GM21723 (cell line): ENCODE measurements around the gene GJA5.

Source experiments
- ATAC-seq: cut with Tn5 transposase; IDR thresholded peaks from one replicate; pipeline ENCODE4 v1.9.1; 2021; ENCODE audit warnings: mild to moderate bottlenecking, moderate library complexity; ENCODE audit not compliant: unreplicated experiment

The GJA5 gene

GRCh38 chr1:147768101-147768500 lies 7.7 kb upstream of the GJA5 start:
- ATAC-seq, result no peak

- ATAC-seq, result no peak
Observed at GRCh38 chr1:147762233-147763024, 2.0 kb upstream of the GJA5 start.

- ATAC-seq, result no peak
Observed at GRCh38 chr1:147758379-147759100, 1.9 kb downstream of the GJA5 start.

DNA sequence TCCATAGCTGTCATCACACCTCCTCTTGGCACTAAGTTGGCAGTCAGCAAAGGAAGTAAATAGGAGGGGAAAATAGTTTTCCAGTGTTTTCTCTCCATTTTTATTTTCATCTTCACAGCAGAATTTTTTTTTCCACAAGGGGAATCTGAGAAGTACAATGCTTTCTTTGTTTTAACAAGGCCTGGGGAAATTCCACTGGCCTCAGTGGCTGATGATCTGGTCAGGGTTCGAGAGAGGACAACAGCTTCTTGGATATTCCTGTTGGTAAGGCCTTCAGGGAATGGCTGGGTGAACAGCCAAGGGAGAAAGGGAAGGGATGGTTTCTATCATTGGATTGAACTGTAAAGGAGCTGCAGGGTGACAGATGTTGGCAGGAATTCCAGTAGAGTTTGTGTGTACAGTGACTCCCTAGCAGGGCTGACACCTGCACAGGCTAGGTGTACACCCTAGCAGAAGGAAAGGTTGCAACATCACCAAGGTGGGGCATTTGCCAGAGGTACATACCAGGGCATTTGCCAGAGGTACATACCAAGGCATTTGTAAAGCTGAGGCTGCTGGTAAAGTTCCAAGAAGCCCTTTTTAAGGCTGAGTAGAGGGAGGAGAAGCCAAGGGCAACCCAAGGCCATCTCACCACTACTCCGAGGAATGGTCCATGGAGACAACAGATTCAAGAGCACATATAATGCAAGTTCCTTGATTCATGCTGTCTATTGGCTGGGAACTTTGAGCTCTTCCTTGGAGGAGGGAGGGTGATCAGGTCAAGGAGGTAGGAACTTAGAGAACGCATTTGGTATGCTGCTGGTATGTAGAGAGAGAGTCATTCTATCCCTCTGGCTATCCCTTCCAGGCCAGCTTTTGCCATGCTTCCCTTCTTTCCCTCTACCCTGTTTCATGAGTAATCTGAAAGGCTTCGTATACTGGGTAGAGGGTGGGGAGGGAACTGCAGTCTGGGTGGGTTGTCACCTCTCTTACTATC lies 3.1 kb downstream of the GJA5 start:
- ATAC-seq, result no peak

DNA sequence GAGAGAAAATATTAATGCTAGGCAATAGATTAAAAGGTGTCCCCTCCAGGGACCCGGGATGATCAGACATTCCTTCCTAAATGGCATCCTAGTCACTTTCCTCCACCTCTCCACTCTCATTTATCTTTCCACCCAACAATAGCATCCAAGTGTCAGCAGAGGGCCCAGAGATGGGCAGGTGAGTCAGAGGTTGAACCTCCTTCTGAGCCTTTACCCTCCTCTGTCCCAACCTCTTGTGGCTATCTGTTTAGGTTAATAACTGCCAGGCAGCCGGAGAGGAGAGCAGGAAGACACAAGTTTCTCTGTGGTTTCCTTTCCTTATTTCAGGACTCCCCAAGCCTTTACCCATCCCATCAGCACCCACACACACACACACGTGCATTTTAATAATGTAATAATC lies 4.1 kb downstream of the GJA5 start:
- no peak for ATAC-seq

GRCh38 chr1:147754661-147755060 lies 5.7 kb downstream of the GJA5 start:
- ATAC-seq, result no peak

GRCh38 chr1:147753081-147753480 lies 7.3 kb downstream of the GJA5 start:
- no peak for ATAC-seq

- no peak for ATAC-seq
Observed at GRCh38 chr1:147752511-147752910, 7.9 kb downstream of the GJA5 start.

DNA sequence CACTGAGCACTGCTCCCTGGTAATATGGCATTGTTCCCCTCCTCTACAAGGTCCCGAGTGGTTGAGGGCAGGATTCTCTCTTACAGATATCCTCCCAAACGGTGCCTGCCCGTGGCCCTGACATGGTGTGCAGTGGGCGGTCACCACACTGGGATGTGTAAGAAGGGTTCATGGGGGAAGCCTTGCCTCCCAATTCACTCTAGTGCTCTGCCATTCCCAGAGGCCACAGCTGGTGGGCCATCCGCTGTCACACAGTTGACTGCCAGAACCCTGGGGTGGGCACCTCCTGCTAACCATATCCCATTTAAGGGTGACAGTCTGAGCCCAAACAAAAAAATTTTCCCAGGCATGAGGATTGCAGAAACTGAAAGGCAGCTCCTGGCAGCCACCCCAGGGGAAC lies 9.1 kb downstream of the GJA5 start:
- no peak for ATAC-seq

DNA sequence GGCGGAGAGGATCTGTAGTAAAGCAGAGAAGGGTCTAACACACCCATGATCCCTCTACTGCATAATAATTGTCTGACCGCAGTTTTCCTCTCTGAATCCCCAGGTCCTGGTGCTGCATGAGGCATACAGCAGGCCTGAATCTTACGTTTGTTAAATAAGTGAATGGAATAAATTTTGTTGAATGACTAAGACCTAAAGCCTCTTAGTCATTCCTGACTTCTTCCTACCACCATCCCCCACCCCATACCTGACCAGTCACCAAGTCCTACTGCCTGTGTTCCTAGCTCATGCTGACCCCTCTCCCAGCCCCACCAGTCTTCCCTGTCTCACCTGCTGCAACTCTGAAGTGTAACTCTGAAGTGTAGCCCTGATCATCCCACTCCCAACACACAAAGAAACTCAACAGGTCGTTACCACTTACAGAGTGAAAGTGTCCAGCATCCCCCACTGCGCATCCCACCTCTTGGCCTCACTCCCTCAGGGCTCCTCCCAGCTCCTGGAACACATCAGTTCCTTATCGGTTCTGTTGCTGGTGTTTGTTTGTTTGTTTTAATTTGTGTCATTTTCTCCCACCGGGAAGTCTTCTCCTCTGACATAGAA lies 9.7 kb downstream of the GJA5 start:
- no peak for ATAC-seq

DNA sequence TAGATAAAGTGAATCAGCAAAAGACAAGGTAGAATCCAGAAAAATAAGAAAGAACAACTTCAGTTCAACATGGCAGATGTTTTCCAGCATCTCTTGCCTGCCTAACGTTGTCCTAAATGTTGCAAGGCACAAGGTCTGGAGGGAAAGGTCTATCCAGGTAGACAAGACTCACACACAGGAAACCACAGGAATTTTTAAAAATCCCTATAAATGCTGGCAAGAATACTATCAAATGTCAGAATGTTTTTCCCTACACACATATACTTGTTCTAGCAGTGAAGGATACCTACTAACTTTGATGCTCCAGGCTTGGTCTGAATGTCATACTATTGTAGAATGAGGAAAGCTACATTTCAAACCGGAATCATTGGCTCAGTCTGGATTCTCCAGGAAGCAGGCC lies 10.6 kb downstream of the GJA5 start:
- no peak for ATAC-seq

DNA sequence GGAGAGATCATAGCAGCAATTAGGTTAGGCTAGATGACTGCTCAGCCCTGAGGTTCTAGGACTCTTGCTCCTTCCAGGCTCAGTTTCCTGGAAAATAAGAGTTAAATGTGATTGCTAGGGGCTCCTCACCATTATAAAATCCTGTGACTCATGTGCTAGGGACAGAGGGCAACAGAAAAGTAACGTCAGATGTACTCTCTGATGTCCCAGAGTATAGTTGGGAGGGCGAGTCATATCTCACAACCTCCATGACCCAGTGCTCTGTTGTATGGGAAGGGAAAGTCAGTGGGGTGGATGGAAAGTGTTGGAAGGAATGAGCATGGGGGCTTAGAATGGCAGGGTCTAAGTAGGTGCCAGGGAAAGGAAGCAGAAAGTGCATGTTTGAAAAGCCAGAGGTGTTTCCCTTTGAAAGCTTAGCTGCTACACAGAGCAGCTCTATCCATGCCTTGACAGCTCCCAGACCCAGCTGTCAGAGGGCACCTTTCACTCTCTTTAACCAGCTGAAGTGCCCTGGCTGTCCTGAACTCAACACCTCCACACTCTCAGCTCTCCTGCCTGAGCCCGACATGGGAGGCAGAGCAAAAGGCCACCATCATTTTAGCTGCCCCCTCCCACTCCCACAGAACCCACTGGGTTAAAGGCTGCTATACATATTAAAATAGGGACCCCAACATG lies 11.6 kb downstream of the GJA5 start:
- no peak for ATAC-seq

DNA sequence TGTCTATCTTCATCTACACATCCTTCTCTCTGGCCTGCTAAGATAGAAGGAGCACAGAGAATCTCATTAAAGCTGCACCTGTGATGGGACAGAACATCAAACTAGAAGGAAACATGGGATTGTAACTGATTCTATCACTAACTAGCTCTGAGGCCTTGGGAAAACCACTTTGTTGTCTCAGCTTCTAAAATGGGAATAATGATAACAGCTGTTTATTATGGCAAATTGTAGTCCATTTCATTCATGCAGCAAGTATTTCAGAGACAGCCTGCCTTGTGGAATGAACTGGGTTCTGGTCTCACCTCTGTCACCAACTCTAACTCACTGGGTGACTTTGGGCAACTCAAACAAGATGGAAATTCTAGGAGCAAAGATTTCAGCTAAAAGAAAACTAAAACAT lies 12.4 kb downstream of the GJA5 start:
- no peak for ATAC-seq

DNA sequence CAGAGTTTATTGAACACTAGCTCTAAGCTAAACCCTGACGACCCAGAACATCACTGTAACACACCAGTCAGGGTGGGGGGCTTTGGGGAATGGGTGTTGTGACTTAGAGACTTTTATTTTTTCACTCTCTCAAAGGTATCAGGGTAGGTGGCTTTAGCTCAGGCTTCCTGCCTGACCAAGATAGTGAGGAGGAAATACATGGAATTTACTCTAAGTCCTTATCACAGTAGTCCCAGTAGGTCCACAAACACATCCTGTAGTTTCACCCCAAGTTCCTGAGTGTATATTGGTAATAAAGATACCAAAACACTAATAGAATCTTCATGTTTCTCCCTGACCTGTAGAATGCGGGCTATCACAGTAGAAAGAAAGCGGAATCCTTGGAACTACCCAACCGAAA lies 15.1 kb downstream of the GJA5 start:
- no peak for ATAC-seq

GRCh38 chr1:147741065-147741464 lies 19.3 kb downstream of the GJA5 start:
- no peak for ATAC-seq

DNA sequence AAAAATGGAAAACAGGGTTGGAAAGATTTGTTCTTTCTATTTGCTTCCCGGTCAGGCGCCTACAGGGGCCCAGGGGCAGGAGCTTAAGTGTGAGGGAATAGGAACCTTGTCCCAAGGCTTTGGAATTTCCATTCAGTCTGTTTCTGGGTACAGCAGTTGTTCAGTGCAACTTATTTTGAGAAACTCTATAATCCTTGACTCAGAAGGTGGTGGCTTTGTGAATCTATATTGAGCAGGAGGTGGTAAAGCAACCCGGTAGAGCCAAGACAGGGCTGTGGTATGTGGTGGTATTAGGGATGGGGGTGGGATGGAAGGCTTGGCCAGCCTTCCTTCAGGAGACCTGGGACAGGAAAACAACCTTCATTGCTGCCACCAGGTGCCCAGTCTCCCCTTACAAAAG lies 20.0 kb downstream of the GJA5 start:
- ATAC-seq, result no peak

DNA sequence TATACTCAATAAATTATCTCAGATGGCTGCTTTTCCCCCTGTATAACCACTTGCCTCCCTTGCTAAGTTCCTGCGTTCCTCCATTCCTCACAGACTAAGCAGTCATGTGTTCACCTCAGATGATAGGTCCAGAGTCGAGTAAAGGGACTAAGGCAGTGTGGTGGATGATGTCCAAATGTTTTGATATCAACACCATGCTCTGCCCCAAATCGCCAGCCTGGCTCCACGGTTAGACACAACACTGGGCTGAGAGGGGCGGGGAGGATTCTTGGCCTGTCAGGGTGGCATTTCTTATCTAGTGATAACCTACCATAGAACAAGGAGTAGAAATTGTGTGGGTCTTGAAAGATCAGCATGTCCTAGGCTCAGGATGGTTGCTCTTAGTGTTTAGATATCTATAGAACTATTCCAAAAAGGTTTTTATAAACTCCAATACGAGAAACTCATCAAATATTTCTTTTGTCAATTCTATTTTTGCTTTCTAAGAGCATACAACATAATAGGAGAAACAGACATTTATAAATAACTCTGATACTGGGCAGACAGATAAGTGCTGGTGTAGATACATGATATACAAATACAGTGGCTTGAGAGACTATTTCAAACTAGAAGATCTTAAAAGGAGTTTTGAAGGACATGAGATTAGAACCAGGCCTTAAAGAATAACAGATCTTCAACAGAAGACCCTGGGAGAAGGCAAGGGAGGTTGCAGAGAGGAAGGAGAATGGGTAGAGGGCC lies 21.5 kb downstream of the GJA5 start:
- ATAC-seq, result no peak

- no peak for ATAC-seq
Observed at GRCh38 chr1:147738129-147738528, 22.3 kb downstream of the GJA5 start.

DNA sequence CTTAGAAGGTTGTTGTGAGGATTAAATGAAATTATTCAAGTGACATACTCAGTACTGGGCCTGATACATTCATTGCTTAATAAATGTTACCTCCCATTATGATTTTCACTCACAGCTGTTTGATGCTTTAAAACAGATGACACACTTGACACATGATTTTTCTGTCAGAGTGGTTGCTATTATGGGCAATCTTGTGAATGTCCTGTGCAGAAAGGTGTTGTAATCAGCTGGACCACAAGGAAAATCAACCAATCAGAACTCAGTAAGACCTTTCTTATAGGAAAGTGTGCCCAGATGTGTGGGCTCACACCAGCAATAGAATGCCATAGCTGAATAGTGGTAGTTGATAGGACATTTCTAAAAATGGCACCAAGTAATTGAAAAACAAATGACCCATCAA lies 23.5 kb downstream of the GJA5 start:
- ATAC-seq, result no peak

- ATAC-seq, result no peak
Observed at GRCh38 chr1:147735423-147735822, 25.0 kb downstream of the GJA5 start.
